C4-2B (cell line): ENCODE measurements around the gene DNER.

Experiments used
- ZFX ChIP-seq: fragments of 450-650 bp; IDR thresholded peaks from 2 replicates; pipeline ENCODE4 v1.6.1; 2017
- TF ChIP-seq, protein P1 (sequence below): fragments of 450-650 bp; conservative IDR thresholded peaks from 2 replicates; pipeline ENCODE4 v1.5.1; 2017; ENCODE audit warnings: mild to moderate bottlenecking

DNA sequence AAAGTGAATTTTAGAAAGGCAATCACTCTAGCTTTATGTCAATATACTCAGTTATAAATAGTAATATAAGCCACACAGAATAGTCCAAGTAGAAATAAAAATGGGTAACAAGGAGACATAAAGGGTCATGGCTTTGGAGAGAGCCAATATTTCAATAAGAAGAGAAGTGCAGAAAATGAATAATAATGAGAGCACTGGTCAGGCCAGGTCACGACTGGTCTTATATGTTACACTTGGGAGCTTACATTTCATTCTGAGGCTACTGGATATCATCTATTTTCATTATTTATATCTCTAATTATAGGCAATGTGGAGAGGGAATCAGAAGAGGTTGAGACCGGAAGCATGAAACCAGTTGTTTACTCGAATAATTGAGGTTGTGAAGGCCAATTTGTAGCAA is 262.5 kb downstream of the DNER start:
- TF ChIP-seq, protein P1, sequence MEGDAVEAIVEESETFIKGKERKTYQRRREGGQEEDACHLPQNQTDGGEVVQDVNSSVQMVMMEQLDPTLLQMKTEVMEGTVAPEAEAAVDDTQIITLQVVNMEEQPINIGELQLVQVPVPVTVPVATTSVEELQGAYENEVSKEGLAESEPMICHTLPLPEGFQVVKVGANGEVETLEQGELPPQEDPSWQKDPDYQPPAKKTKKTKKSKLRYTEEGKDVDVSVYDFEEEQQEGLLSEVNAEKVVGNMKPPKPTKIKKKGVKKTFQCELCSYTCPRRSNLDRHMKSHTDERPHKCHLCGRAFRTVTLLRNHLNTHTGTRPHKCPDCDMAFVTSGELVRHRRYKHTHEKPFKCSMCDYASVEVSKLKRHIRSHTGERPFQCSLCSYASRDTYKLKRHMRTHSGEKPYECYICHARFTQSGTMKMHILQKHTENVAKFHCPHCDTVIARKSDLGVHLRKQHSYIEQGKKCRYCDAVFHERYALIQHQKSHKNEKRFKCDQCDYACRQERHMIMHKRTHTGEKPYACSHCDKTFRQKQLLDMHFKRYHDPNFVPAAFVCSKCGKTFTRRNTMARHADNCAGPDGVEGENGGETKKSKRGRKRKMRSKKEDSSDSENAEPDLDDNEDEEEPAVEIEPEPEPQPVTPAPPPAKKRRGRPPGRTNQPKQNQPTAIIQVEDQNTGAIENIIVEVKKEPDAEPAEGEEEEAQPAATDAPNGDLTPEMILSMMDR = no peak
- TF ChIP-seq ZFX = no peak
